ENCODE data around the gene DNAAF5.

Gene DNAAF5

DNA sequence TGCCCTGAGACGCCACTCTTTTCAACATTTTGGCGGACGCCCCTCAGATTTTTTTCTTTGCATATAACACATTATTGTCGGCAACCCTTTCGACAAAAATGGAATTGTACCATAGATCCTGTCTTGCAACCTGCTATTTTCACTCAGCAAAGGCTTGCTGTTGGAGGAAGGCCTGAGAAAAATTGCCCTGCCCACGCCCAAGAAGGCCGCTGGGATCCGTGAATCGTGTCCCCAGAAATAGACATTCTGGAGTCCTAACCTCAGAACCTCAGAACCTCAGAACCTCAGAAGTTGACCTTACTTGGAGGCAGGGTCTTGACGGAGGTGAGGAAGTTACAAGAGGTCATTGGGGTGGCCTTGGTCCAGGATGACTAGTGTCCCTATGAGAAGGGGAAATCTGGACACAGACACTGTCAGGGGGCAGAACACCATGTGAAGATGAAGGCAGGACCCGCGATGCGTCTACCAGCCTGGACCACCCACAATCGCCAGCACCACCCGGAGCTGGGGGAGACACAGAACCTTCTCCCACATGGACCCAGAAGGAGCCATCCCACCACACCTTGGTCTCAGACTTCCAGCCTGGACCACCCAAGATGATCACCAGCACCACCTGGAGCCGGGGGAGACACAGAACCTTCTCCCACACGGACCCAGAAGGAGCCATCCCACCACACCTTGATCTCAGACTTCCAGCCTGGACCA is 19.1 kb upstream of the DNAAF5 start:
- no peak for DNase-seq

DNA sequence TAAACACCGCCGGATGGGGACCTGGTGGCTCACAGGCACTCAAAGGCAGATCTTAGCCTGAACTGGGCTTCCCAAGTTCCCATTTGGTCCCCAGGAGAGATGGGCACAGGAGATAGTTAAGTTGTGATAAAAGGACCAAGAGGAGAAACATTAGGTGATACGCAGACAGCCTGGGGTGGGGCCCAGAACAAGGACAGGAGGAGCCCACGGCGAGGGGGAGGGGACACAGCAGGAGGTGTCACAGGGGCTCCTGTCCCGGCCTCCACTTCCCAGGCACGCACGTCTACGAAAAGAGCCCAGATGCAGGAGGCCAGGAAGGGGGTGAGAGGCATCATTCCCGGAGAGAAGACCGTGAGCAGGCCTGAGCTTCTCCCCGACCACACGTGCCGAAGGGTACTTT is 16.3 kb upstream of the DNAAF5 start:
- no peak for DNase-seq

DNA sequence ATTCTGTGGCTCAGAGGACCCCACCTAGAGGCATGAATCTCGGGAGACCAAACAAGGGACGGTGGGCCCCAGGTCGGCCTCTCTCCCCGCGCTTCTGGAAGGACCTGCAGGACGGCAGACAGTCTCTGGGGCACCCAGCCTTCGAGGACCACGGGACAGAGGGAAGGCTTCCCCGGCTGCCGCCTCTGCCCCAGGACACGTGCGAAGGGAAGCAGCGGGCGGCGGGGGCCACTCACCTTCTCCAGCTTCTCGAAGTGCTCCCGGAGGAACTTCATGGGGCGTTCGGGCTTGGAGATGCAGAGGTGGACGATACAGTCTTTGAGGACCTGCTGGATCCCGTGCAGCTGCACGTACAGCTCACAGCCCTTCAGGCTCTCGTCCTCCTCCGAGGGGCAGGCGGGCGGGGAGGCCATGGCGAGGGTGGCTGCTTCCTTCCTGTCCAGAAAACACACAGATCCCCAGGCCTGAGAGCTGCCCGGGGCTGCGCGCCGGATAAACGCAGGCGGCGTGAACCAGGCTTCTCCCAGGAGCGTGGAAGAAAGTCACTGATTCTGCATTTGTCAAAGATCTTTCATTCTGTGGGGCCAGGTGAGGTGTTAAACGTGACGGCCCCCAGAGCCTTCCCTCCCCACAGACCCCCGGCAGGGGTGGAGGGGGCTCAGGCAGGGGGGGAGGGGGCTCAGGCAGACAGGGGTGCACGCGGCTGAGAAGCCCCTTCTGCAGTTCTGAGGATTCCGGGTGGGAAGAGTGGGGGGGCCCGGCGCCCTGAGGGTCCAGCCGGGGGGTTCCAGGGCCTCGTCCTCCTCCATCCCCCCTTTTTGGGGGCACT is 15.2 kb upstream of the DNAAF5 start:
- no peak for DNase-seq

DNA sequence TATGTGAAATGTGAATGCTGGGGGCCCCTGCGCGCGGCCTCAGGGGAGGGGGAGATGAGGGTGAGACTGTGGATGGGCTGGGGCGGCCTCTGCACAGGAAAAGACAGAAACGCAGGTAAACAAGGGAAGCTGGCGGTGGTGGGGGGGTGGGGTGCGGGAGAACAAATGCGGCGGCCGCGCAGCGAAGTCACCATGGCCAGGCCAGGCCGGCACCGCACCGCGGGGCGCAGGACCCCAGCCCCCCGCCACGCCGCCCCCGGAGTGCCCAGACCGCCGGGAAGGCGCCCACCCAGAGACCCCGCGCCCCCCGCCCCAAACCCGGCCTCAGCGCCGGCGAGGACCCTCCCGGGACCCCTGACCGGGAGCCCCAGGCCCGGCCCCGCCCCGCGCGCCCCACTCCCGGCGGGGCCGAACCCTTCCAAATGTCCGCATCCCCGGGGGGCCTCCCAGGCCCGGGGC is 14.5 kb upstream of the DNAAF5 start:
- no peak for DNase-seq

DNA sequence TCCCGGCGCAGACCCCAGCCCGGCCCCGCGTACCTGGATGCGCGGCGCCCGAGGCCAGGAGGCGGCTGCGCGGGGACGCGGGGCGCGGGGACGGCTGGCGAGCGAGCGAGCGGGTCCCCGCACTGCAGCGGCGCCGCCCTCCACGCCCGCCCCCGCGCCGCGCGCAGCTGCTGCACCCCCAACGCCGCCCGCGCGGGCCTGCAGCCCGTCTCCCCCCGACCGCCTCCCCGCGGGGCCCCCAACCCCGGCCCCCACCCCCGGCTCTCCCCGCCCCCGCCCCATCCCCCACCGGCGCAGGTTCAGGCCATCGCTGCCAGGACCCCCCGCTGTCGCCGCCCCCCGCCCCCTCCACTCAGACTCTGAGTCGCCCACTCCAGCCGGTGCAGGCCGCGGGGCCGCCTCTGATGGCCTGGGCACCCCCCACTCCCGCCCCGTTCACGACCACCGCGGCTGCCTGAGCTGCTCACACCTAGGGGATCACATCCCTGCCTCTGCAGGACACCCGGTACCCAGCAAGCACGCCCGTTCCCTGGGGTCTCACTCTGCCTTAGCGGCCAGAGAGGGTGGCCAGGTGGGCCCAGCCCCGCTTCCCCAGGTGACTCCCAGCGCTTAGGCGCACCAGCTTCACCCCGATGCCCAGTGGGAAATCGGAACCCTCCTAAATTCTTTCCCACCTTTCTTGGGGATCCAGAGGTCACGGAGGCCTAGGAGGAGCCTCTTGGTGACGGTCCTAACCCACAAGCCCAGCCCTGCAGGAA is 13.9 kb upstream of the DNAAF5 start:
- DNase-seq: no peak

DNA sequence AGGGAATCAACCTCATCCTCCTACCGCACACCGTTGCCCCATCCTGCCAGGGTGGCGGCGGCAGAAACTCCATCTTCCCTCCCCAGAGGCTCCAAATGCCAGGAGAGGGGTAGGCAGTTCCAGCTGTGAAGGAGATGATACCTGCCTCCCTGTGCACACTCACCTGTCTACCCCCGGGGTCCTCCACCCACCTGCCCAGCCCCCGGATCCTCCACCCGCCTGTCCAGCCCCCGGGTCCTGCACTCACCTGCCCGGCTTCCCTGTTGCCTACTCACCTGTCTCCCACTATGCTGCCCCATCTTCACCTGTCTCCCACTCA is 13.4 kb upstream of the DNAAF5 start:
- no peak for DNase-seq

DNA sequence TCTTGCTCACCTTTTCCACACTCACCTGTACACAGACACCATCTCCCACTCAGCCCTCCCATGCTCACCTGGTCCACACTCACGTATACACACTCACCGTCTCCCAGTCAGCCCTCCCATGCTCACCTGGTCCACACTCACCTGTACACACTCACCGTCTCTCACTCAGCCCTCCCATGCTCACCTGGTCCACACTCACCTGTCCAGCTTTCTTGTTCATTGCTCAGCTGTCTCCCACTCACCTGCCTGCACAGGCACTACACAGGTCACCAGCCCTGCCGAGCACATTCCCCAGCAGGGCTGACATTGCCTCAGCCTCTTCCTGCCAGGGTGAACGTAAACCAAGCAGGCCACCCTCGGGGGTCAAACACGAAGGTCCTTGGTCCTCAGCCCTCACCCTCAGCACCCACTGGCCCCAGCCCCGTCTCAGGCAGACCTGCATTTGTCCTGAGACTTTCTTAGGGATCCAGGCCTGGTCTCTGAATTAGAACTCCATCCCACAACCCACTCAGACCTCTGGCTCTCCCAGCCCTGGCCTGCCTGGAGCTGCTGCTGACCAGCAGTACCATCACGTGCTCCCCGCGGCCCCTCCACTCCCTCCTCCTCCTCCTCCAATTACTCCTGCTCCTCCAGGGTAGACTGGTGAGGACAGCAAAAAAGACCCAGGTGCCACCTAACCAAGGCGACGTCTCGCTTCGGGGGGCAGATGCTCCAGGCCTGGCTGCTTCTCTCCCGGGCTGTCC is 12.8 kb upstream of the DNAAF5 start:
- no peak for DNase-seq

DNA sequence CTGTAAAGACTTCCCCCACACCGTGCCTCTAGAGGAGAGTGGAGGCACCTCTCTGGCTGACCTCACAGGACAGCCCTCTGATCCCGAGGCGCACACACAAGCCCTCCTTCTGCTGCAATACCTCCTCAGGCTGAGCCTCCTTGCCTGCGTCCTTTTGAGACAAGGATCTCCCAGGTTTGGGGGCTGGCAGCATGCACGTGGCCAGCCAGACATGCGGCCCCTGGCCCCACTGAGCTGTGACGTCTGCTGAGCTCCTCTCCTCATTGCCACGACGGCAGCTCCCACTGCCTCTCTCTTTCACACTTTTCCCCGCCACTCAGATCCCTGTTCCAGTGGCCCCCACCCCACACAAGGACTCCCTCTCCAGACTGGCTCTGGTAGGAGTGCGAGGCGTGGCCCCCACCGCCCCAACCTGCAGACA is 12.2 kb upstream of the DNAAF5 start:
- DNase-seq: no peak

DNA sequence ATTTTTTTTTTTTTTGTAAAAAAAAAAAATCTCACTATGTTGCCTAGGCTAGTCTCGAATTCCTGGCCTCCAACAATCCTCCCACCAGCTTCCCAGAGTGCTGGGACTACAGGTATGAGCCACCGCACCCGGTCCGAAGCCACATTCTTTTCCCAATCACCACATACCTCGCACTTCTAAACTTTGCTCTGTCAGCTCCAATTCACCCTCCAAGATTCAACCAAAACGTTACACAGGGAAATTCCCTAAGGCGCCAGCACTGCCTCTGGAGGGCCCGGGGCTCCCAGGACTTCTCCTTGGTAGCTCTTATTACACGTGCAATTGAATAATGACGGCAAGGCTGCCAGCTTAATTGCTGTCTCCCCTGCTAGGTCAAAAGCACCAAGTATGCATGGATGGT is 10.3 kb upstream of the DNAAF5 start:
- no peak for DNase-seq

DNA sequence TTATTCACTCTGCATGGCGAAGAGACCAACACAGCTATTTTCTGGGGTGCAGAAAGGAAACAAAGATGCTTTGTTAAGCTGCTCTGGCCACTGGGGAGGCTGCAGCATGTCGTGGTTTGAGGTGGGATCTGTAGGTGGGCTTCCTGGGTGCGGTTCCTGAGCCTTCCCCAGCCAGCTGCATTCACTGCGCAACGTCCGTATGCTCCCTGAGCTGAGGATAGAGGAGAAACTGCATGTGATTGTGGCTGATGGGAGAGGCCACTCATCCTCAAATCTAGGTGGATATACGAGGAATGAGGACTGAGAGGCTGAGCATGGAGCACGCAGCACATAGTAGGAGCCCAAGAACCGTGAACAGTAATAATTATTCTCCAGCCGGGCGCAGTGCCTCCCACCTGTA is 9.9 kb upstream of the DNAAF5 start:
- DNase-seq: no peak

DNA sequence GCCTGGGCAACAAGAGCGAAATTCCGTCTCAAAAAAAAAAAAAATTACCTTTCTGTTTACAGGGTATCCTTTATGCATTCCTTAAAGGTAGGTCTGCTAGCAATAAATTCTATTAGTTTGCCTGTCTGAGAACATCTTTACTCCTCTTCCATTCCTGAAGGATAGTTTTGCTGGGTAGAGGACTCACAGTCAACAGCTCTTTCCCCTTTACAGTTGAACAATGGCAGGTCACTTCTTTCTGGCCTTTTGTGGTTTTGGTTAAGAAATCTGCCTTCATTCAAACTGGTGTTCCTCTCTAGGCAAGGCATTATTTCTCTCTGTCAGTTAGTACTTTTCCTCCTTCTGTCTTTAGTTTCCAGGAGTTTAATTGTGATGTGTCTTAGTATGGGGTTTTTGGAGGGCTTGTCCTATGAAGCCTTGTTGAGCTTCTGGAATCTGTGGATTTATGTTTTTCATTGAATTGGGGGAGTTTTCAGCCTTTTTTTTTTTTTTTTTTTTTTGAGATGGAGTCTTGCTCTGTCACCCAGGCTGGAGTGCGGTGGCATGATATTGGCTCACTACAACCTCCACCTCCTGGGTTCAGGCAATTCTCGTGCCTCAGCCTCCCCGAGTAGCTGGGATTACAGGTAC is 4.8 kb upstream of the DNAAF5 start:
- no peak for DNase-seq

DNA sequence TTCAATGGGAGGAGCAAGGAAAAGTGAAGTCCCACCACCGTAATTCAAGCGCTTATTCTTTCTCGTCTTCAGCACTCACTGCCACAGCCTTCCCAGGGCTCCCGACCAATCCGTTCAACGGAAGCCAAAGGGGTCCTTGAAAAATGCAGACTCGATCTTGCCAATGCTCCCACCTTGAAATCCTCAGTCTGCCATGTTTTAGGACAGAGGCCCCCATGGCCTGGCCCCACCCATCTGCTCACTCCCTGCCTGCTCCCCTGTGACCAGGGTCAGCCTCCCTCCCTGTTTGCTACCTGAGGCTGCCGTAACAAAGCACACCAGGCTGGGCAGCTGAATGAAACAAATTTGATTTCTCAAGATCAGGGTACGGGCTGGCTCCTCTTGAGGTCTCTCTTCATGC is 3.0 kb upstream of the DNAAF5 start:
- DNase-seq: no peak

DNA sequence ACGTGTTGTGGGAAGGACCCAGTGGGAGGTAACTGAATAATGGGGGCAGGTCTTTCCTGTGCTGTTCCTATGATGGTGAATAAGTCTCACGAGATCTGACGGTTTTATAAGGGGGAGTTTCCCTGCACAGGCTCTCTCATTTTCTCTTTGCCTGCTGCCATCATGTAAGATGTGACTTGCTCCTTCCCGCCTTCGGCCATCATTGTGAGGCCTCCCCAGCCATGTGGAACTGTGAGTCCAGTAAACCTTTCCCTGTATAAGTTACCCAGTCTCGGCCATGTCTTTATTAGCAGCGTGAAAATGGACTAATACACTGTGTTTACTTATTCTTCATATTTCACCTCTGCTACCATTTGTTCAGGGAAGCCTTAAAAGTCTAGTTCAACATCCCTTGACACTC is 2.2 kb upstream of the DNAAF5 start:
- no peak for DNase-seq

DNA sequence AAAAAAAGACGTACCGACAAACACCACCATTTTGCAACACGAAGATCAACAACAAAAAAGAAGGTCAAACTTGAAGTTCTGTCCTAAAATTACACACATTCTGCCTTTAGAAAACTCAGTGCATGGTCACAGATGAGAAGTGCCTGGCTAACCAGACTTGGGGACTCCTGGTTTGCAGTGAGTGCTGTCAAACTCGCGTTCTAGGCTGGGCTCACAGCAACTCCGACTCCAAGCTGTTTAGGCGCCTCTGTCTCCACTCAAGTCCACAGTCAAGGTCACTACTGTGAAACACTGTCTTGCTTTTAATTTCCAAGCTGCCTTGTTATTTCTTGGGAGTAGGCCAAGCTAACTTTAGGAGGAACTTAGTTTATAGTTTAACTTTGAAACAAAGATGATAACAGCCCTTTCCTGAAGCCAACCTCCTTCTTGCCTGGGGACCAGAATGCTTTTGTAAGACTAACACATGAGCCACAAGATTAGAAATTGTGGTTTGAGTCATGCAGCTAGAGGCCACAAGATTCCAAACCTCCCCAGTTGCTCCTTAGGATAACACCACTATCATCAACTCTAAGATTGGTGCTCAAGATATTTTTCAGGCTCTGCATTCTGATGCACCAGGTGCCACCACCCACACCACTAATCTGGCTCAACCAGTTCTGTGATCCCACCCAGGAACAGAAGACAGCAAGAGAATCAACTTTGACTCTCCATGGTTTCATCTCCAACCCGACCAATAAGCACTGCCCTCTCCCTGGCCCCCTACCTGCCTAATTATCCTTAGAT is 1.1 kb upstream of the DNAAF5 start:
- no peak for DNase-seq

DNA sequence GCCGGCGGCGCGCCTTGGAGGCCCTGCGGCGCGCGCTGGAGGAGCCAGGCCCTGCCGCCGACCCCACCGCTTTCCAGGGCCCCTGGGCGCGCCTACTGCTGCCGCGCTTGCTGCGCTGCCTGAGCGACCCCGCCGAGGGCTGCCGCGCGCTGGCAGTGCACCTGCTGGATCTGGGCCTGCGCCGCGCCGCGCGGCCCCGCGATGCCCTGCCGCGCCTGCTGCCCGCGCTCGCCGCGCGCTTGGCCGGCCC is 280 bp downstream of the DNAAF5 start:
- no peak for DNase-seq

DNA sequence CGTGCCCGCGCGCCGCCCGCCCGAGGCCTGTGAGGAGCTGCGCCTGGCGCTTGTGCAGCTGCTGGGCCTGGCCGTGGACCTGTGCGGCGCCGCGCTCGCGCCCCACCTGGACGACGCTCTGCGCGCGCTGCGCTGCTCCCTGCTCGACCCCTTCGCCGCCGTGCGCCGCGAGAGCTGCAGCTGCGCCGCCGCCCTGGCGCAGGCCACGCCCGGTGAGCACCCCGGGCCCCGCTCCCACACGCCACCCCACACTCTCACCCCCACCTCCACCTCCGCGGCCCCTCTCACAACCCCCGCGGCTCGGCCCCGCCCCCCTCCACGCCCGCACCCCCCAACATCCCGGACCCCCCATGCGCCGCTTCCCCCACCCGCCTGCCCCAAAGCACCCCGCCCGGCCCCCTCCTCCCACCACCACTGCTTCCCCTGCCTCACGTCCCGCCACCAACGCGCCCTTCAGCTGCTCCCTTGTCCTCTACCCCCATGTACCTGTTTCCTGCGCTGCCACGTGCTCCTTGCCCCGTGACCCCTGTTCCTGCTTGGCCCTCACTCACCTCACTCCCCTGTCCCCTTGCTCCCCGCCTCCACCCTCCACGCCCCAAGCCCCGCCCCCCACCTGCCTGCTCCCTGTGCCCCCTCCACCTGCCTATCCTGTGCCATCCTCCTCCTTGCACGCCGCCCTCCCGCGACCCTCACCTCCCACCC is 756 bp downstream of the DNAAF5 start, which contains the start of gene PRKAR1B:
PRKAR1B (minus strand) TSS at position 178 of the 702 bp plus-strand sequence. CDS start 15,776 bp downstream, outside the sequence.
- DNase-seq: peak; percentile 10

DNA sequence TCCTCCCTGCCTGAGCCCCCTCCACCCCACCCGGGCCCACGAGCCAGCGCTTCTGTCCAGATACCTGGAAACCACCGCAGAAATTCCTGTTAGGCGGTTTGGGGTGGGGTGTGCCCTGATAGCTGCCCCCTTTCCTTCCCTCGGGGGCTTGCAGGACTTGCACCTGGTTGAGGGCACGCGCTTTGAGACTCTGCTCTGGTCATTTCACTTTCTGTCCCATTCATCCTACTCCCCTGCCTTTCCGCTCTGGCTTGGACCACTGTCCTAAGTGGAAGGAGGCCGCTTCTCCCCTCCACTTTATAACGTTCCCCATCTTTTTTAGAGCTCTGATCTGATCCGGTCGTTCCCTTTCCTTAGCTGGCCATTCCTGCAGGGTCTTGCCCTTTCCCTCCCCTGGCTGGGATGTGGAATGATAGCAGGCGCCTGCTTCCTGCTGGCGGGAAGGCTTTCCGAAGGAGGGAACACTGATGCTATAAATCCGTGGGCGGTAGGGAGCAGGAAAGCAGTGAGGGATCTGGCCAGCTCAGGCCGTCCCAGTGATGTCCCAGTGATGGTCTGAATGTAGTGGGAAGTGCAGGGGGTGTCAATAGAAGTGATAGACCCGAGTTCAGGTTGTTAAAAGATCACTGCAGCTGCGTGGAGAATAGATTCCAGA is 1.4 kb downstream of the DNAAF5 start:
- DNase-seq: no peak

DNA sequence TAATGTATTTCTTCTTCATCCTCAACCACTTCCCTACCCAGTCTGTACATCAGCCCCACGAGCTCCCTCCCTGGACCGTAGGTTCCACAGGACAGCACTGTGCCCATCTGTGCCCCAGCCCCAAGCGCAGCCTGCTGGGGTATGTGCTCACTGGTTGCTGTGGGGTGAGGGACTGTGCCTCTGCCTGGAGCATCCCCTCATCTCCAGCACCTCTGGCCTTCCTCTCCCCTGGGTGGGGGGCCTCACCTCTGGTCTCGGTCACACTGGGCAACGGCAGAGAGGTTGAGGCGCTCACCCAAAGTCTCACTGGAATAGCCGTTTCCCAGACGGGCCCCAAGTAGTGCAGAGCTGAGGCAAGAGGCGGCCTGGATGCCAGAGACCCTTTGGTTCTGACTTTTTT is 2.1 kb downstream of the DNAAF5 start:
- no peak for DNase-seq

DNA sequence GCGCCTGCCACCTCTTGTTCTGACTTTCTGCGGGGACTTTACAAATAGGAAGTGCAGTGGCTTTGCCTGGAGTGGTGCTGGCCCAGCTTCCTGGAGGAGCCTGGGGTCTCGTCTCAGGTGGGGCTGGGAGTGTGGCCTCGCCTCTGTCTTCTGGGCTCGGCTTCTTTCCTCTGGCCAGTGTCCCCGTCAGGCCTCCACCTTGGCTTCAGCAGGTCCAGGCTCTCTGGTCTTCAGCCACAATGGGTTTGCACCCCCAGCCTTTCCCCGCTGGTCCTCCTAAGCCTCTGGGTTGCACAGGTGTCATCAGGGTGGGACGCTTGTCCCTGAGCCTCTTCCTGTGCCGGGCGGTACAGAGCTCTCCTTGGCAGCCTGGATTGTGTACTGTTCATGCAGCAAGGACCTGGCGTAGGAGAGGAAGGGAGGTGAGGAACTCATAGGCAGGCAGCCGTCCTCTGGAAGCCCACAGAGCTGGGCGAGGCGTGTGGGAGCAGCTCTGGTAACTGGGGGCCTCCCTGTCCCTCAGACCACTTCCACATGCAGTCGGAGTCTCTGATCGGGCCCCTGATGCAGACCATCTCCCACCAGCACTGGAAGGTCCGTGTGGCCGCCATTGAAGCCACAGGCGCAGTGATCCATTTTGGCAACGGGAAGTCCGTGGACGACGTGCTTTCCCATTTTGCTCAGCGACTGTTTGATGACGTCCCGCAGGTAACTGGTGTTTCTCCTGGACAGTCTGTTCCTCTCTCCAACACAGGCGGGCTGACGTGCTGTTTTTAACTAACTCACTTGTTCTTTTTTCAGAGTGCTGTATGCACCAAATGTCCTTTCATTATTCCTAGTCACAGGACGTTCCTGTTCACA is 2.9 kb downstream of the DNAAF5 start:
- no peak for DNase-seq

Data from inflammatory macrophage treated with lipopolysaccharide for 4 hours (primary cell).